Measurements from ENCODE around the gene ZNF689. TPM values are rescaled to one million over a fixed set of nuclear protein-coding genes. Genes with fewer than 3 reads are reported as not detected.
"Not testable (repeated sequence)": the region's sequence is repeated elsewhere in the genome, so short reads cannot be mapped to it uniquely, and the experiment has no call there.

Gene ZNF689
- polyA plus RNA-seq, 3 donors: 14.8 to 16.2 (median 15.7) TPM

GRCh38 chr16:30644334-30644830 lies 34.2 kb upstream of the ZNF689 start:
- no peak for DNase-seq

- DNase-seq: no peak
Observed at GRCh38 chr16:30641378-30641982, 31.3 kb upstream of the ZNF689 start.

- DNase-seq: no peak
Observed at GRCh38 chr16:30637944-30638343, 27.8 kb upstream of the ZNF689 start.

- not testable (repeated sequence) for DNase-seq
Observed at GRCh38 chr16:30637139-30637538, 26.9 kb upstream of the ZNF689 start.

GRCh38 chr16:30636599-30636998 lies 26.4 kb upstream of the ZNF689 start:
- no peak for DNase-seq

- DNase-seq: no peak
Observed at GRCh38 chr16:30633526-30633925, 23.3 kb upstream of the ZNF689 start.

- DNase-seq: not testable (repeated sequence)
Observed at GRCh38 chr16:30632454-30632853, 22.3 kb upstream of the ZNF689 start.

- peak; percentile 88 for DNase-seq
Observed at GRCh38 chr16:30628628-30629540, 18.7 kb upstream of the ZNF689 start.

- DNase-seq: no peak
Observed at GRCh38 chr16:30626236-30626635, 16.0 kb upstream of the ZNF689 start.

GRCh38 chr16:30623536-30624283 lies 13.5 kb upstream of the ZNF689 start:
- no peak for DNase-seq

GRCh38 chr16:30622455-30623032 lies 12.4 kb upstream of the ZNF689 start:
- no peak for DNase-seq

- no peak for DNase-seq
Observed at GRCh38 chr16:30621765-30622164, 11.6 kb upstream of the ZNF689 start.

GRCh38 chr16:30620169-30620568 lies 10.0 kb upstream of the ZNF689 start:
- no peak for DNase-seq

- DNase-seq: no peak
Observed at GRCh38 chr16:30619638-30620037, 9.4 kb upstream of the ZNF689 start.

GRCh38 chr16:30619202-30619601 lies 9.0 kb upstream of the ZNF689 start:
- DNase-seq: no peak

- DNase-seq: no peak
Observed at GRCh38 chr16:30615358-30616091, 5.3 kb upstream of the ZNF689 start.

- DNase-seq: no peak
Observed at GRCh38 chr16:30609002-30609925, 925 bp downstream of the ZNF689 start.

GRCh38 chr16:30606004-30606403 lies 4.2 kb downstream of the ZNF689 start:
- no peak for DNase-seq

GRCh38 chr16:30605158-30605557 lies 5.0 kb downstream of the ZNF689 start:
- DNase-seq: no peak

GRCh38 chr16:30604316-30604947 lies 5.8 kb downstream of the ZNF689 start:
- DNase-seq: no peak

Data from renal pelvis (tissue), 4 donors.